Measurements from ENCODE around the gene PALLD.

The PALLD gene

GRCh38 chr4:168864821-168865541 is 368.1 kb downstream of the PALLD start:
- no peak for DNase-seq

GRCh38 chr4:168865854-168866253 is 369.0 kb downstream of the PALLD start:
- DNase-seq = no peak

- no peak for DNase-seq
Measured at GRCh38 chr4:168866635-168867034, 369.8 kb downstream of the PALLD start.

GRCh38 chr4:168867128-168867527 is 370.3 kb downstream of the PALLD start:
- DNase-seq = no peak

- no peak for DNase-seq
Measured at GRCh38 chr4:168868044-168868781, 371.4 kb downstream of the PALLD start.

- no peak for DNase-seq
Measured at GRCh38 chr4:168868802-168869201, 371.9 kb downstream of the PALLD start.

GRCh38 chr4:168870004-168870403 is 373.2 kb downstream of the PALLD start:
- no peak for DNase-seq

GRCh38 chr4:168871632-168872031 is 374.8 kb downstream of the PALLD start:
- DNase-seq = no peak

GRCh38 chr4:168874083-168874482 is 377.2 kb downstream of the PALLD start:
- DNase-seq = no peak

- no peak for DNase-seq
Measured at GRCh38 chr4:168876106-168876505, 379.3 kb downstream of the PALLD start.

GRCh38 chr4:168877511-168878491 is 380.9 kb downstream of the PALLD start:
- DNase-seq = no peak

GRCh38 chr4:168878623-168879022 is 381.8 kb downstream of the PALLD start:
- no peak for DNase-seq

GRCh38 chr4:168879188-168879587 is 382.3 kb downstream of the PALLD start:
- no peak for DNase-seq

GRCh38 chr4:168880072-168880675 is 383.3 kb downstream of the PALLD start:
- no peak for DNase-seq

- DNase-seq = no peak
Measured at GRCh38 chr4:168880811-168881595, 384.2 kb downstream of the PALLD start.

- DNase-seq = no peak
Measured at GRCh38 chr4:168881781-168882420, 385.0 kb downstream of the PALLD start.

GRCh38 chr4:168882650-168883233 is 385.9 kb downstream of the PALLD start:
- DNase-seq = no peak

GRCh38 chr4:168883513-168883912 is 386.7 kb downstream of the PALLD start:
- DNase-seq = no peak

- no peak for DNase-seq
Measured at GRCh38 chr4:168884251-168885124, 387.6 kb downstream of the PALLD start.

GRCh38 chr4:168885400-168885799 is 388.5 kb downstream of the PALLD start:
- DNase-seq = no peak
